Ishikawa (cell line): ENCODE results near the gene MYL12B.

Source experiments
- CEBPB ChIP-seq: IDR thresholded peaks from 2 replicates; pipeline ENCODE4 v1.6.1; 2012
- CREB1 ChIP-seq: IDR thresholded peaks from 2 replicates; pipeline ENCODE4 v1.6.1; 2012; ENCODE audit warnings: low read depth
- EGR1 ChIP-seq: IDR thresholded peaks from 2 replicates; pipeline ENCODE4 v1.6.1; 2012
- EP300 ChIP-seq: IDR thresholded peaks from 2 replicates; pipeline ENCODE4 v1.6.1; 2012; ENCODE audit warnings: borderline replicate concordance
- FOXM1 ChIP-seq: IDR thresholded peaks from 2 replicates; pipeline ENCODE4 v1.6.1; 2012; ENCODE audit warnings: low read depth, borderline replicate concordance
- NFIC ChIP-seq: IDR thresholded peaks from 2 replicates; pipeline ENCODE4 v1.6.1; 2012
- RAD21 ChIP-seq: IDR thresholded peaks from 2 replicates; pipeline ENCODE4 v1.6.1; 2012; ENCODE audit warnings: low read depth
- TAF1 ChIP-seq: IDR thresholded peaks from 2 replicates; pipeline ENCODE4 v1.6.1; 2012; ENCODE audit warnings: low read depth, mild to moderate bottlenecking
- TCF12 ChIP-seq: IDR thresholded peaks from 2 replicates; pipeline ENCODE4 v1.6.1; 2012; ENCODE audit warnings: low read depth
- TEAD4 ChIP-seq: IDR thresholded peaks from 2 replicates; pipeline ENCODE4 v1.6.1; 2012
- YY1 ChIP-seq: IDR thresholded peaks from 2 replicates; pipeline ENCODE4 v1.6.1; 2012; ENCODE audit warnings: low read depth
- ZBTB7A ChIP-seq: IDR thresholded peaks from 2 replicates; pipeline ENCODE4 v1.6.1; 2012; ENCODE audit warnings: low read depth
- TF ChIP-seq, protein P1 (sequence below): IDR thresholded peaks from 2 replicates; pipeline ENCODE4 v1.6.1; 2012
- TF ChIP-seq, protein P2 (sequence below): IDR thresholded peaks from 2 replicates; pipeline ENCODE4 v1.6.1; 2012; ENCODE audit warnings: low read depth, mild to moderate bottlenecking
- TF ChIP-seq, protein P3 (sequence below): IDR thresholded peaks from 2 replicates; pipeline ENCODE4 v1.6.1; 2012

MYL12B gene

DNA sequence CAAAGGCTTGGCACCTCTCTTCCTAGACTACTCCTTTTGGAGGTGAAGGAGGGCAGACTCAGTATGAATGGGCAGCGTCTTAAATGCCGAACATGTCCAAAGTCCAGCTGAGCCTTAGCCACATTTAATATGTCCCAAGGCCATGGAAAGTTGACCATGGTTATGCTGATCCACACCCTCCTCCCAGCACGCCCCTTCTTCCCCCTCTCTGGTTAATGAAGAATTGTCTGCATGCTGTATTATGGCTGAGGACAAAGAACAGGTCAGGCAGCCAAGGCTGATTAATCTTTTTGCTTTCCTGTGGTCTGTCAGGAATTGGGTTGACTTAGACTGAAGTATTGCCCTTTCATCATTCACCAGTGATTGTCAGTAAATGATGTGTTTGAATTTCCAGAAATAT, 36.3 kb upstream of the MYL12B start:
- TF ChIP-seq, protein P1, sequence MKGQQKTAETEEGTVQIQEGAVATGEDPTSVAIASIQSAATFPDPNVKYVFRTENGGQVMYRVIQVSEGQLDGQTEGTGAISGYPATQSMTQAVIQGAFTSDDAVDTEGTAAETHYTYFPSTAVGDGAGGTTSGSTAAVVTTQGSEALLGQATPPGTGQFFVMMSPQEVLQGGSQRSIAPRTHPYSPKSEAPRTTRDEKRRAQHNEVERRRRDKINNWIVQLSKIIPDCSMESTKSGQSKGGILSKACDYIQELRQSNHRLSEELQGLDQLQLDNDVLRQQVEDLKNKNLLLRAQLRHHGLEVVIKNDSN = no peak
- TF ChIP-seq ZBTB7A = no peak
- TF ChIP-seq, protein P2, sequence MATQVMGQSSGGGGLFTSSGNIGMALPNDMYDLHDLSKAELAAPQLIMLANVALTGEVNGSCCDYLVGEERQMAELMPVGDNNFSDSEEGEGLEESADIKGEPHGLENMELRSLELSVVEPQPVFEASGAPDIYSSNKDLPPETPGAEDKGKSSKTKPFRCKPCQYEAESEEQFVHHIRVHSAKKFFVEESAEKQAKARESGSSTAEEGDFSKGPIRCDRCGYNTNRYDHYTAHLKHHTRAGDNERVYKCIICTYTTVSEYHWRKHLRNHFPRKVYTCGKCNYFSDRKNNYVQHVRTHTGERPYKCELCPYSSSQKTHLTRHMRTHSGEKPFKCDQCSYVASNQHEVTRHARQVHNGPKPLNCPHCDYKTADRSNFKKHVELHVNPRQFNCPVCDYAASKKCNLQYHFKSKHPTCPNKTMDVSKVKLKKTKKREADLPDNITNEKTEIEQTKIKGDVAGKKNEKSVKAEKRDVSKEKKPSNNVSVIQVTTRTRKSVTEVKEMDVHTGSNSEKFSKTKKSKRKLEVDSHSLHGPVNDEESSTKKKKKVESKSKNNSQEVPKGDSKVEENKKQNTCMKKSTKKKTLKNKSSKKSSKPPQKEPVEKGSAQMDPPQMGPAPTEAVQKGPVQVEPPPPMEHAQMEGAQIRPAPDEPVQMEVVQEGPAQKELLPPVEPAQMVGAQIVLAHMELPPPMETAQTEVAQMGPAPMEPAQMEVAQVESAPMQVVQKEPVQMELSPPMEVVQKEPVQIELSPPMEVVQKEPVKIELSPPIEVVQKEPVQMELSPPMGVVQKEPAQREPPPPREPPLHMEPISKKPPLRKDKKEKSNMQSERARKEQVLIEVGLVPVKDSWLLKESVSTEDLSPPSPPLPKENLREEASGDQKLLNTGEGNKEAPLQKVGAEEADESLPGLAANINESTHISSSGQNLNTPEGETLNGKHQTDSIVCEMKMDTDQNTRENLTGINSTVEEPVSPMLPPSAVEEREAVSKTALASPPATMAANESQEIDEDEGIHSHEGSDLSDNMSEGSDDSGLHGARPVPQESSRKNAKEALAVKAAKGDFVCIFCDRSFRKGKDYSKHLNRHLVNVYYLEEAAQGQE = no peak

DNA sequence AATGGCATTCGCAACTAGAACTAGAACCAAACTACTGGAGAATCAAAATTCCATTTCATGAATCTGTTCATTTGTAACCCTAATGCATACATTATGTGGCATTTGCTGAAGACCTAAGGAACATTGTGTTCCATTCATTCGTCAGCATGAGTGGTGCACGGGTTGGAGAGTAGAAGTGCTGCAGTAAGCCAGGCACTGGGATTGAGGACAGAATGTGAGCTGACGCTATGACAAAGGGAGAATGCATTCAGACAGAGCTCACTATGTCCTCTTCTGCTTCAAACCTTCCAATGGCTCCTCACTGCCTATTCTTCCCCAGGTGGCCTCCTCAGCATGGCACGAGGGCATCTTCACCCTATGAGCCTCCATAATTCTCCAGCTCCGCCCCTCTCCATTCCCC, 35.9 kb upstream of the MYL12B start:
- TF ChIP-seq, protein P2 = no peak

DNA sequence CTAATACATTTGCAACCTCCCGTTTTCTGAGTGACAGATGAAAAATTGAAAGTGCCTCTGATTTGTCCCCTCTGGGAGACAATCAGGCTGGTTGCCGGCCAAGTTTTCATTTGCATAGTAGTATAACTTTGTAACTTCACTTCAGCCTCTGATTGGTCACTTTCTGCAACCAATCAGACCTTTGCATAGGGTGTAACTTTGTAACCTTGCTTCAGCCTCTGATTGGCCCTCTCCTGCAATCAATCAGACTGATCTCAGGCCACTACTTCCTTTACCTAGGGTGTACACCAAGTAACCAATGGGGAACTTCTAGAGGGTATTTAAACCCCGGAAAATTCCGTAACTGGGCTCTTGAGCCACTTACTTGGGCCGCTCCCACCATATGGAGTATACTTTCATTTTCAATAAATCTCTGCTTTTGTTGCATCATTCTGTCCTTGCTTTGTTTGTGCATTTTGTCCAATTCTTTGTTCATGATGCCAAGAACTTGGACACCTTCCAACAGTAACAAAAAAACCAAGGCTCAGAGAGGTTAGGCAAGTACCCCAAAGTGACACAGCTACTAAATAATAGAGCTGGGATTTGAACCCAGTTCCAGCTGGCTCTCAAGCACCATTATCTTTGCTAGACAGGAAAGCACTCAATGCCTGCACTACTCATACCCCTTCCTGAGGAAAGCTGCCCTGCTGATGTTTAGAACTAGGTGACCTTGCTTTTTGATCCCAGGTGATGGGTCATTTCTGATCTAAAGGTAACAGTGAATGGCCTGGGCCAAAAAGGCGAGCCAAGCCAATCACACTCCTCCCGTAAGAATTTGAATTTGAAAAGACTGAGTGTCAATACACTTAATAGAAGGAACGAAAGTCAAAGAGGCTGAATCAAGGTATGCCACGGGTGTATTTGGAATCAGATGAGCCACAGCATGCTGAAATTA, 31.3 kb upstream of the MYL12B start:
- TF ChIP-seq EP300 (no peak), FOXM1 (no peak), NFIC (no peak), TAF1 (no peak), ZBTB7A (no peak), CREB1 (no peak), EGR1 (no peak), RAD21 (no peak), TEAD4 (no peak), TCF12 (no peak), YY1 (no peak), CEBPB (no peak)
- TF ChIP-seq, protein P1 = no peak
- TF ChIP-seq, protein P2 = no peak
- TF ChIP-seq, protein P3, sequence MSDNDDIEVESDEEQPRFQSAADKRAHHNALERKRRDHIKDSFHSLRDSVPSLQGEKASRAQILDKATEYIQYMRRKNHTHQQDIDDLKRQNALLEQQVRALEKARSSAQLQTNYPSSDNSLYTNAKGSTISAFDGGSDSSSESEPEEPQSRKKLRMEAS = no peak

DNA sequence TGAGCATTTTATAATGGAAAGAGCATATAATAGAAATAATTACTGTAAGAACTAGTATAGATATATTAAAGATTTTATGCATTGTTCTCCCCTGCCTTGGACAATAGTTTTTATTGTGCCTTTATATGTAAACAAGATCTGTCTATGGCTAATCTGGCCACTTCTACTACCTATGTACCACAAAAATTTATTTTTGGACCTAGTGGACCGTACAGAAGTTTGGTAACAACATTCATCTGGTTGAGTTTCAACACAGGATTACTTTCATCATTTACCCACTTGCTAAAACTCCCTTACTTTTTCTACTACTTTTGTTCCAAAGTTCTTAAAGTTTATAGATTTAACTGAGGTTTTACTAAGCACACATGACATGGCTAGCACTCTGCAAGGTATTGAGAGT, 28.9 kb upstream of the MYL12B start:
- no peak for TF ChIP-seq FOXM1
- TF ChIP-seq TEAD4 = no peak
- no peak for TF ChIP-seq ZBTB7A
- no peak for TF ChIP-seq EGR1
- no peak for TF ChIP-seq NFIC
- no peak for TF ChIP-seq EP300
- TF ChIP-seq, protein P1 = no peak
- TF ChIP-seq TCF12 = no peak
- TF ChIP-seq, protein P2 = no peak
- no peak for TF ChIP-seq CREB1
- TF ChIP-seq, protein P3 = no peak
- no peak for TF ChIP-seq YY1
- TF ChIP-seq RAD21 = no peak
- TF ChIP-seq CEBPB = no peak
- TF ChIP-seq TAF1 = no peak
